HUDEP-2 (cell line): Measurements from ENCODE around the gene PTPRCAP.

Source experiments
- DNase-seq, 76 experiments: peaks; one replicate each; lab custom pipeline; 2025; ENCODE audit not compliant: unreplicated experiment in 76 of 76; lab: John Stamatoyannopoulos, UW

The PTPRCAP gene

DNA sequence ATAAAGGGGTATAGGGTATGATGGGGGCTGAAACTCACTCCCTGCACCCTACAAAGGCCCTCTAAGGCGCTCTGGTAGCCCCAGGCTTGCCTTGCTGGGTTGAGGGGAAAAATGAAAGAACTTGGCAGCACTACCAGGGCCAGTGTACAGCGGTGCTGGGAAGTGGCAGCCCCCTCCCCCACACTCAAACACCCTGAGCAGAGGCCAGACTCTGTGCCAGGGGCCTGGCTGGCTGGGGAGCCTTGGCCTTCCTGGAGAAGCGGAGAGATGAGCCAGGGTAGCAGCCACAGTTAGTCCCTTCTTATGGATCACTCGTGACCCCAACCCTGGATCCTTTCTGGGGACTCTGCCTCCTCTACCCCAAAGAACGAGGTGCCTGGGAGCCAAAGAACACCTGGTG lies 28.9 kb upstream of the PTPRCAP start:
- DNase-seq: no peak

DNA sequence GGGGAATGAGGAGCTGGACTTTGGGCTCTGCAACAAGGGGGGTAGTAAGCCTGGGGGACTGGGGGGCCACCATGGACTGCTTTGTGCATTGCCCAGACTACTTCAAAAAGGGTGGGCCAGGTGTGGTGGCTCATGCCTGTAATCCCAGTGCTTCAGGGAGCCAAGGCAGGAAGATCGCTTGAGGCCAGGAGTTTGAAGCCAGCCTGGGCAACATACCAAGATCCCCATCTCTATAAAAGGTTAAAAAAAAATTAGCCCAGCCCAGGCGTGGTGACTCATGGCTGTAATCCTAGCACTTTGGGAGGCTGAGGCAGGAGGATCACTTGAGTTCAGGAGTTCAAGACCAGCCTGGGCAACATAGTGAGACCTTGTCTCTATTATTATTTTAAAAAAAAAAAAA lies 28.0 kb upstream of the PTPRCAP start:
- peak in 15 of 76 experiments; percentile 7 to 46 (median 17) for DNase-seq

DNA sequence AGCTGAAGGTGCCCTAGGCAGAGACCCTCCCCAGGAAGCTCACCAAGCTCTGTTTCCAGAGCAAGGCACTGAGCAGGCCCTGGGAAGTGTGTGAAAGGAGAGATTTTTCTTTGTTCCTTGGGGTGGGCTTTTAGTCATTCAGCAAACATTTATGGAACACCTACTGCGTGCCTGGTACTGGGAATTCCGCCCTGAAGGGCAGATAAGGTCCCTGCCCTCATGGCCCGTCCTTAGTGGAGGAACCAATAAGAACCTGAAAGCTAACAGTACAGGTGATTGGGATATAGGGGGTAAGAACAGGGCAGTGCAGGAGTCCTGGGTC lies 27.7 kb upstream of the PTPRCAP start:
- peak in 1 of 76 experiments; percentile 46 for DNase-seq

DNA sequence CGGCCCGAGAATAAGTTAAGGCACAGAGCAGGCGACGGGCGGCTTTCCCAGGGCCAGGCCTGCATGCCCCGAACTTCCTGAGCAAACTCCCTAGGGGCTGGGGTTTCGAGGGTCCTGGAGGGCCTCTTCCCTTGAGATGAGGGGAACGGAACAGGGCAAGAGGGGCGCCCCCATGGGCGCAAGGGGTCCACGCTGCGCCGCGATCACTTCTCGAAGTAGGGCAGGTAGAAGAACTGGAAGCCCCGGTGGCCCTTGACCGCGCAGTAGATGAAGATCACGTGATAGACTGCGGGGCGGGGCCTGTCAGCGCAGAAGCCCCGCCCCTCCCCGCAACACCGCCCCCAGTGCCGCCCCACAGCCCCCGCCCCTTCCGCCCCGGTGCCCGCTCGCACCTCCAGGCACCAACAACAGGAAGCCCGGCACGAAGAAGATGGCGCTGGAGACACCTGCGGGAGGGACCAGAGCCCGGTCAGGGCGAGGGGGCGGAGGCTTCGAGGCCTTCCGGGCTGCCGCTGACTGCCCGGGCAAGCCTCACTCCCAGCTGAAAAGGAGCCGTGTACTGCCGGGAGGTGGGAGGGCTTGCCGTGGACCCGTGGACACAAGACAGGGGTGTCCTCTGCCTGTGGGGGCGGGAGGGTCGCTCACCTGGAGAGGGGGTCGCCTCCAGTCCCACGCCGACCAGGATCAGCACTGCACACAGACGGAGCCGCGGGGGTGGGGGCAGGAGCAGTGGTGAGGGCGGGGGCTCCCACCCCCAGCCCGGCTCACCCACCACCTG lies 27.1 kb upstream of the PTPRCAP start:
- peak in 75 of 76 experiments; percentile 30 to 92 (median 84) for DNase-seq

DNA sequence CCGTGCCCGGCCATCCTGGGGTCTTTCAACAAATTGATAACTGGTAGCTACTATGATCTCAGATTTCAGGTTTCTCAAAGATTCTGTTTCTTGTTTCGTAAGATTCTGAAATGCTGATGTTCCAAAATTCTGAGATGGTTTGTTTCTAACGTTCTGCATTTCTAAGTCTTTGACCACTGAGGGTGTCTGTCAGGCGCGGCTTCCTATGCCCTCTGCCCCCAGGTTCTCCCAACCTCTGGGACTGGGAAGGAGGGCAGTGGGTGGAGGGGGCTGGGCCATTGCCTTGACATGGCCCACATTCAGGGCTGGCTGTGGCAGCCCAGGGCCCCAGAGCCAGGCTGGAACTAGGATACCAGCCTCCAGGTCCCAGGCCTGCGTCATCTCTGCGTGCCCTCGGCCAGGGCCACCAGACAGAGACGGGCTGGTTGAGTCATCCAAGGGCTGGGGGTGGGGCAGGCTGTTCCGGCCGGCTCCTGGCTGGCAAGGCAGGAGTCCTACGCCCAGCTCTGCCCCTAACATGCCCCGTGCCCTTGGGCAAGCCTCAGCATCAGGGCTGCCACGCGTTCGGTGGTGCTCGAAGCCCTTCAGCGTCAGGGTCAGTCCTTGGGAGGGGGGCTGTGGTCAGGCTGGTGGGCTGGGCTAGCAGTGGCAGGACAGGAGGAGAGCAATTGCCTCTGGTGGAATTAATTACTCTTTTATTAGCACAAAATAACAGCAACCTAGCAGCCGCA lies 26.4 kb upstream of the PTPRCAP start:
- DNase-seq: peak in 52 of 76 experiments; percentile 8 to 93 (median 56)

DNA sequence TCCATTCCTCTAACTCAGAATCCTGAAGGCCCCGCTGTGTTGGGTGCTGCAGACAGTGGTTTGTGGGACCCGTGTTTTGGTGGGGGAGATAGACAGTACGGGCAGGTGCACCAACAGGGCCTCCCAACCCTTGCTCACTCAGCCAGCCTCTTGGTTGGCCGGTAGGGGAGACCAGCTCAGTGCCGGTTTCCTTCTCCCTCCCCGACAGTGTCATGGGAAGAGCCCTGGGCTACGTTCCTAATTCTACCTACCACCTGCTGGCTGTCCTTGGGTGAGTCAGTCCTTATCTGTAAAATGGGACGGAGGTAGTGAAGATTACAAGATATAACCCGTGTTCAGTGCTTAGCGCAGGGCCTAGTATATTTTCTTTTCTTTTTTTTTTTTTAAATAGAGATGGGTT lies 25.7 kb upstream of the PTPRCAP start:
- DNase-seq: no peak

DNA sequence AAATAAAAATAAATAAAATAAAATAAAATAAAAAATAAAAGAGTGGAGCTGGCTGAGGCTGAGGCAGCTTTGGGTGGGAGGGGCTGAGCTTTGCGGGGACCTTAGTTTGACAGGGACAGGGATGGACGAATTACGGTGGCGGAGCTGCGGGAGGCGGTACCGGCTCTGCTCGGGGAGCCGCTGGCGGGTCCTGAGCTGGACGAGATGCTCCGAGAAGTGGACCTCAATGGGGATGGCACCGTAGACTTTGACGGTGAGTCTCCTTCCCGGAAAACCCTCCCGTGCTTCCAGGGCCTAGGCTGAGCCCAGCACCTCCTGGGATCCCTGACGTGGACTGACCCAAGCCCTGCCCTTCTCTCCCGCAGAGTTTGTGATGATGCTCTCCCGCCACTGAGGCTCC lies 20.8 kb upstream of the PTPRCAP start:
- DNase-seq: no peak

DNA sequence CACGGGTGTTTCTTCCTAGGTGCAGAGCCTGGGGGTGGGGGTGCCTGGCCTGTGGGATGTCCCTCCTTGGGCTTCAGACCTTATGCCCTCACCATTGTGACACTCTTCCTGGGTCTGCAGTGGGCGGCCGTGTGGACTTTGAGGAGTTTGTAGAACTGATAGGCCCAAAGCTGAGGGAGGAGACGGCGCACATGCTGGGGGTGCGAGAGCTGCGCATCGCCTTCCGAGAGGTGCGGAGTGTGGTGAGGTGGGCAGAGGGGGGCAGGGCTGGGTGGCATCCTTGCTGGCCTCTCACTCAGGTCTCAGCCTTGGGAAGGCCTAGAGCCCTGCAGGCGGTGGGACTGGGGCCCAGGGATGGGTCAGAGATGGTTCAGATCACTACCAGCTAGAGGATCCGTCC lies 20.0 kb upstream of the PTPRCAP start:
- no peak for DNase-seq

DNA sequence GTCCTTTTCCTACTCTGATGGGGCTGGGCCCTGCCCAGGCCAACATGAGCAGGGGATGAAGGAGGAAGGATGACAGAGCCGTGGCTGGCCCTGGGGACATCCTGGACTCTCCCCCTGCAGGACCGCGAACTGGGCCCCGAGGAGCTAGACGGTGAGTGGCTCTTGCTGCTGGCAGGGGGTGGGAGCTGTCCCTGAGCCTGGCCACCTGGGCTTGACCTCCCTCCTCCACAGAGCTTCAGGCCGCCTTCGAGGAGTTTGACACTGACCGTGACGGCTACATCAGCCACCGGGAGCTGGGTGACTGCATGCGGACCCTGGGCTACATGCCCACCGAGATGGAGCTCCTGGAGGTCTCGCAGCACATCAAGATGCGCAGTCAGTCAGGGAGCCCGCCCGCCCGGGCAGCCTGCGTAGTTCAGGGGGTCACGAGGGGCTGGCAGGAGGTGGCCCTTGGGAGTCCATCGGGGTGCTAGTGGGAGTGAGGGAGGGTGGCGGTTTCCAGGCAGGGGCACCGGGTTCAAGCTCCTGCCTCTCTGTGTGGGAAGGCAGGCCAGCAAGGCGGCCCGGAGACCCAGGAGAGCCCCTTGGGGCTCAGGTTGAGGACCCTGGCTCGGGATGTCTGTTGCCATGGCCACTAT lies 18.7 kb upstream of the PTPRCAP start:
- no peak for DNase-seq

DNA sequence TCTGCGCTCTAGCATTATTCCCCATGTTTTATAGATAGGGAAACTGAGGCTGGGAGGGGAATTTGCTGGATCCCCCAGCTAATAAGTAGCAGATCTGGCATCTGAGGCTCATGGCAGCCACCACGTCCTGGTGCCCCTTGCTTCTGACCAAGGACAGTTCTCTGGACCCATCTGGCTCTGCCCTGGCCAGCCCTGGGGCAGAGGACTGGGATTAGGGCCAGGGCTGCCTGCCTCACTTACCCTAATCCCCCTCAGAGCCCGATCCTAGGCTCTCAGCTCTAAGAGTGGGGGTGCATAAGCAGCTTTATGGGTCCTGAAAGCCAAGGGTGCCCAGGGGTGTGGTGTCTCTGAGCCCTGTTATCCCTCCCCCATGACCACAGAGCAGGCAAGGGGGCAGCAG lies 17.6 kb upstream of the PTPRCAP start, which contains the start of gene CABP4:
TSS of gene CABP4 (plus strand) at position 301 of the 400 bp plus-strand sequence. CDS start at position 371, 70 bp downstream.
- DNase-seq: no peak

DNA sequence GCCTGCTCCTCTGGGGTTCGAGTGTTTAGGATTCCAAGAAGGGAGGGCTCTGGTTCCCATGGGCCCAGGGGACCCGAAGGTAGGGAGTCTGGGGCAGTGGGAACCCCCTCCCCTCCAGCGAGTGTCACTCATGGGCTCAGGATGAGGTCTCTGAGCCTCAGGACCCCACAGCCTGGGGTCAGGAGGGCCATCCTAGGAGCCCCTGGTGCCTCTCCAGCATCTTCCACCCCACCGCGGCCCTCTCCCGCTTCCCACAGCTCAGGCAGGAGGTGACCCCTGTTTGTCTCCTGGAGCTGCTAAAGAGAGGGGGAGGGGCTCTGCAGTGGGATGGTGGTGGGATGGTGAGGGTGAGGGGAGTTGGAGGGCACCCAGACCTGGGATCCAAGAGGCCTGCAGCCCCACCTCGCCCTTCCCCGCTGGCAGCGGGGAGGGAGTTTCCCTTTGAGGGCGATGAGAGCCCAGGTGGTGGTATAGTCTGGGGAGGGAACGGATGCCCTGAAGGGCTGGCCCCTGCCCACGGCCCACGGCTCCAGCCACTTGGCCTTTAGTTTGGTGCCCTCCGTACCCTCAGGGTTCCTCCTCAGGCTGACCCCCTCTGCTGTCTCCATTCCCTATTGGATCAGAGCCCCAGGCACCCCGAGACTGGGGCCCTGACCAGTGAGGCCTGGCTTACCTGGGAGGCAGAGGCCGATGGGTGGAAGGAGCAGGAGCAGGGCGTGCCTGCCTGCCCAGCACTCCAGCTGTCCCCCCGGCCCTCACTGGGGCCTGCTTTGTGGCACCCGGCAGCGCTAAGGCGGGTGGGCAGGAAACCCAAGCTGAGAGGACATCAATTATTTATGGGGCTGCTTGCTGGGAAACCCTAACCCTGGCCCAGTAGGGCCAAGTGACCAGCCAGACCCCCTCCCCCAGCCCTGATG lies 16.6 kb upstream of the PTPRCAP start:
- DNase-seq: no peak

DNA sequence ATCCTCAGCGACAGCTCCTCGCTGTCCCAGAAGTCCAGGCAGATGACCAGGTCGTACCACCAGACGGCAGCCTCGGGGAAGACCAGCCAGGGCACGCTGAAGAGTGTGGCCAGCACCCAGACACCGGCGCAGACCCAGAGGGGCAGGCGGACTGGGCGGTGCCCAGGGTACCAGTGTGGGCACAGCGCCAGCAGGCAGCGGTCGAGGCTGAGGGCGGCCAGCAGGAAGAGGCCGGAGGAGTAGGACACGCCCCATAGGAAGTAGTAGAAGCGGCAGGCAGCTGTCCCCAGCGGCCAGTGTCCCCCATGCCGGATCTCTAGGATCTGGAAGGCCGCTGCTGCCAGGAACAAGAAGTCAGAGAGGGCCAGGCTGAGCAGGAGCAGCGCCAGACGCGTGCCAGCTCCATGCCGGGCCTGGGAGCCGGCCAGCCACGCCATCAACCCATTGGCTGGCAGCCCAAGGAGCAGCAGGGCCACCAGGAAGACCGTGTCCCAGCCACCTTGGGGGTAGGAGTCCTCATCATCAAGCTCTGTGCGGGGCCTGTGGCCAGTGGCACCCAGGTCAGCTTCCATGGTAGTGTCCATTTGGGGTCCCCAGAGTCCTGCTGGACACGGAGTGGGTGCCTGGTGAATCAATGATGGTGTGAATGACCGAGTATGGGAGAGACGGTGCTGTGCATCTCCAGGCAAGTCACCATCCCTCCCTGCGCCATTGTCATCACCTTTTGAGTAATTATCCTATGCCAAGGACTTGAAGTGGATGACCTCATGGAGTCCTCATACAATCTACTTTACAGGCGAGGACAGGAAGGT lies 14.9 kb upstream of the PTPRCAP start, which contains the start of gene GPR152:
TSS of gene GPR152 (minus strand) at position 589 of the 812 bp plus-strand sequence. CDS start at position 584, 5 bp downstream.
- DNase-seq: no peak

DNA sequence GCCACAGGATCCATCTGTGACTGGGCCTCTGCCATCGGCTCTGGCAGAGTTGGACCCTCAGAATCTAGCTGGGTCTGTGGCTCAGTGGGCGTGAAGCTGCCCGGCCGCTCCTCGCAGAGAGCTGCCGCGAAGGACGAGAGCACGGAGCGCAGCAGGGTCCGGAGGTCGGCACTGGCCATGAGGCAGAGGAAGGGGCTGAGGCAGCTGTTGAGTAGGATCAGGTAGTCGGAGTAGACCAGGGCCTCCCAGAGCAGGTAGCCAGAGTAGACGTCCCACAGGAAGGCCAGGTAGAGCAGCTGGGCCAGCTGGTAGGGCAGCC lies 14.1 kb upstream of the PTPRCAP start:
- no peak for DNase-seq

DNA sequence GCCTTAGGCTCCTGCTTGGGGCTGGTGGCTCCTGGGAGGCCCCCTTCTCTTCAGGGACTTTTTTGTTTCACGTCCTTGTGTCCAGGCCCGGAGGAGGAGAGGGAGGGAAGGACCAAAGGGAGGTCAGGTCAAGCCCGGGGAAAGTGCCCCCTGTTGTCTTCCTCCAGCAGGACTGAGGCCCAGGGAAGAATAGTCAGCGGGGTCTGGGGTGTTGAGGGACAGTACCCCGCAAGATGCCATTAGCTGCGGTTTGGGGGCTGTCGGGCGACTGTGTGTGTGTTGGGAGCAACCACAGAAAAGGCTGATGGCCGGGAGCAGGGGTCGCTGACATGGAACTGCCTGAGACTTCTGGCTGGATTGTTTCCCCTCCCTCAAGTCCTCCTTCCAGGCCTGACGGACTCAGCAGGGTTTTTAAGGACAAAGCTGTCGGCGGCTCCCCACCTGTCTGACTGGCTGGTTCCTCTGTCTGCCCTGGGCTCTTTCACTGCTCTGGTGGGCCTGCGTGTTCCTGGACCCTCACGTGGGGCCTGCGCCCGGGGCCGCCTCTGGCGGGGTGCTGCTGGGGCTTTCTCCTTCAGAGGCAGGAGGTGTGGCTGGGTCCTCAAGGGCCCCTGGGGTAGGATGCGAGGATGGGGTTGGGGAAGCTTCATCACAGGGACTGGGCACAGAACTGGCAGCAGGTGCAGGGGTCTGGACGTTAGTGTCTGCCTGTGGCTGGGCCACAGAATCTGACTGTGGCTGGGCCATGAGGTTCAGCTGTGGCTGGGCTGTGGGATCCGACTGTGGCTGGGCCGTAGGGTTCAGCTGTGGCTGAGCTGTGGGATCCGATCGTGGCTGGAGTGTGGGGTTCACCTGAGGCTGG lies 13.5 kb upstream of the PTPRCAP start:
- no peak for DNase-seq

DNA sequence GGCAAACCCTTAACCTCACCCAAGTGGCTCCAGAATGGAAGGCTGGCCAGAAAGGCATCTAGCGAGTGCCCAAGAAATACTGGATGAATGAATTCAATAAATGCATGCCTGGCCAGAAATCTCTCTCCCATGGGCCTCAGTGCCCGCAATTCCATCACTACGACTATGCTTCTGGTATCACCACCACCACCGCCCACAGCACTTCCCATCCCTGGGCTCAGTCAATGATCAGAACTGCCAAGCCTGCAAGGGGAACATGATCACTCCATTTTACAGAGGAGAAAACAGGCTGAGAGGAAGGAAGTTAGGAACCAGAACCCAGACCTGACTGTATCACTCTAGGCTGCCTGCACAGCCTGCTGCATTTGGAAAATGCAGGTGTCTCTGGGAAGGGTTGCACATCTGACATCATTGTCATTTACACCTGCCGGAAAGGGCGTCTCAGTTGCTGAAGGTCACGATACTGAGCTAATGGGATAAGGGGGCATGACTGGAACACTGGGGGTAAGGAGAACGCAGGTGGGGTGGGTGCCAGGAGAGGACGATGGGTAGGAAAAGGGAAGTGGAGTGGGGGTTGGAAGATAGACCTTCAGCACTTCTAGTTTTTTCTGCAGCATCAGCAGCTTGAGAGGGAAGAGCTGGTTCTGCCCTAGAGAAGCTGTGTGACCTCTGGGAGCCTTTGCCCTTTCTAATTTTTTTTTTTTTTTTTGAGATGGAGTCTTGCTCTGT lies 11.8 kb upstream of the PTPRCAP start:
- DNase-seq: no peak

DNA sequence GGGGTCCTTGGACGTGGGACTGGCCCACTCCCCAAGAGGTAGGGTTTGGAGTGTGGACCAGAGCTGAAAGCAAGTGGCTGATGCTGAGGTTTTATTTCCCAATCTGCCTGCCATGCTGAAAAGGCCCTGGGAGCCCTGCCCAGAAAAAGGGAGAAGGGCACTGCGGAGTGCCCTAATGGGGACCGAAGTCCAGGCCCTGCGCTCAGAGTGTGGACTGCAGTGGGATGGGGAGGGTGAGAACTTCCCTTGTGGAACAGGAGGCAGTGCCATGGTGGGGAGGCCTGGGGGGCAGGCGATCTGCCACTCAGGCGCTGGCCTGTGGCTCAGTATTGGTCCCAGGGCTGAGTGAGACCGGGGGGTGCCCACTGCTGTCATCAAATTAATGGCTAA lies 10.7 kb upstream of the PTPRCAP start:
- DNase-seq: no peak

DNA sequence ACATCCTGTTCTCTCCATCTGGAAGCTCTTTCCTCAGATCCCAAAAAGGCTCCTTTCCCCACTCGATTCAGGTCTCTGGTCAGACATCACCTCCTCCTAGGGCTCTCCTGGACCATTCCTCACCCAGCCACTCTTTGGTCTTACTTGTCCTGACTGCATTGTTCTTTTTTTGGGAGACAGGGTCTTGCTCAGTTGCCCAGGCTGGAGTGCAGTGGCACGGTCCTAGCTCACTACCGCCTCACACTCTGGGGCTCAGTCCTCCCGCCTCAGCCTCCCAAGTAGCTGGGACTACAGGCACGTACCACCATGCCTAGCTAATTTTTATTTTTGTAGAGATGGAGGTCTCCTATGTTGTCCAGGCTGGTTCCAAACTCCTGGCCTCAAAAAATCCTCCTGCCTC lies 8.0 kb upstream of the PTPRCAP start:
- no peak for DNase-seq
